Activated CD8-positive, alpha-beta T cell treated with anti-CD3 and anti-CD28 coated beads for 36 hours (primary cell): Measurements from ENCODE around the gene DNAH8. TPM values are rescaled to one million over a fixed set of nuclear protein-coding genes. Genes with fewer than 3 reads are reported as not detected.
A peak's percentile ranks its signal among the peaks of the same experiment; 100 is the strongest.

Experiments
- ATAC-seq: fragments of 200-7000 bp; cut with Tn5 transposase; one replicate; pipeline ENCODE4 v1.10.0; 2021; ENCODE audit warnings: mild to moderate bottlenecking, moderate library complexity
- CTCF ChIA-PET: fragments of 350-600 bp; sonication (Branson Sonifier 250); formaldehyde crosslinking; loops from one replicate; lab custom pipeline; 2021; ENCODE audit warnings: antibody characterized with exemption; lab: Charles Lee
- POLR2A ChIA-PET: fragments of 350-600 bp; sonication (Branson Sonifier 250); formaldehyde crosslinking; loops from one replicate; lab custom pipeline; 2021; ENCODE audit warnings: antibody characterized with exemption; lab: Charles Lee
- DNase-seq: peaks from one replicate; pipeline ENCODE4 v3.0.0-alpha.2; 2020
- H3K27ac Mint-ChIP-seq: one replicate; pipeline ENCODE4 v1.8.0; 2021; ENCODE audit warnings: mild to moderate bottlenecking, mixed read lengths
- H3K27me3 Mint-ChIP-seq: one replicate; pipeline ENCODE4 v1.8.0; 2021; ENCODE audit warnings: mixed read lengths
- H3K36me3 Mint-ChIP-seq: one replicate; pipeline ENCODE4 v1.8.0; 2021; ENCODE audit warnings: low read depth, mixed read lengths
- H3K4me1 Mint-ChIP-seq: one replicate; pipeline ENCODE4 v1.8.0; 2021; ENCODE audit warnings: low read depth, mixed read lengths
- H3K4me3 Mint-ChIP-seq: one replicate; pipeline ENCODE4 v1.8.0; 2021; ENCODE audit warnings: mild to moderate bottlenecking, moderate library complexity, mixed read lengths
- H3K9me3 Mint-ChIP-seq: one replicate; pipeline ENCODE4 v1.8.0; 2021; ENCODE audit warnings: mixed read lengths
- intact Hi-C: fragments of 100-400 bp; cut with micrococcal nuclease; formaldehyde crosslinking; loops from one replicate; pipeline ENCODE4 v1.10.0; 2022
- total RNA-seq, 2 experiments: library from RNA; stranded (reverse); gene quantifications; one replicate each; pipeline ENCODE4 v1.2.3, GENCODE V29; 2021
- TF ChIP-seq, protein P1 (sequence below): fragments of 200-600 bp; IDR thresholded peaks from one replicate; pipeline ENCODE4 v1.8.0; 2022; ENCODE audit warnings: antibody characterized with exemption, mild to moderate bottlenecking

Gene DNAH8
- total RNA-seq, 2 experiments from 2014 or later: not detected

DNA sequence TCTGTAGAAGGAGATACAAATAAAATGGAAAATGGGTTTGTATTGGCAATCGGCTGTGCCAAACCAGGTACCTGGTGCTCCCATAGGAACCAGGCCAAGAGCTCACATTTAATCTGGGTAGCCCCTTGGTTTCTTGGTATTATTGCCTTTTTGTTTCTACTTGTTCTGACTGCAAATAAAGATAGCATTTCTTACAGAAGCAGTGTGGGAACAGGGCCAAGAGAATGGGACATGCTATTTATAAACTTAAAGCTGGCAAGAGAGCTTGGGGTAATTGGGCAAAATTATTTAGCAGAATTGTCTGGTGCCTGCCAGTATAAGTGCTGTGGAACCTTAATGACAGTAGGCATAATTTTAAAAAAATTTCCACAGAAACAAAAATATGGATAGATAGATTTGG lies 219.9 kb downstream of the DNAH8 start:
- intact Hi-C loops: no loop called here

DNA sequence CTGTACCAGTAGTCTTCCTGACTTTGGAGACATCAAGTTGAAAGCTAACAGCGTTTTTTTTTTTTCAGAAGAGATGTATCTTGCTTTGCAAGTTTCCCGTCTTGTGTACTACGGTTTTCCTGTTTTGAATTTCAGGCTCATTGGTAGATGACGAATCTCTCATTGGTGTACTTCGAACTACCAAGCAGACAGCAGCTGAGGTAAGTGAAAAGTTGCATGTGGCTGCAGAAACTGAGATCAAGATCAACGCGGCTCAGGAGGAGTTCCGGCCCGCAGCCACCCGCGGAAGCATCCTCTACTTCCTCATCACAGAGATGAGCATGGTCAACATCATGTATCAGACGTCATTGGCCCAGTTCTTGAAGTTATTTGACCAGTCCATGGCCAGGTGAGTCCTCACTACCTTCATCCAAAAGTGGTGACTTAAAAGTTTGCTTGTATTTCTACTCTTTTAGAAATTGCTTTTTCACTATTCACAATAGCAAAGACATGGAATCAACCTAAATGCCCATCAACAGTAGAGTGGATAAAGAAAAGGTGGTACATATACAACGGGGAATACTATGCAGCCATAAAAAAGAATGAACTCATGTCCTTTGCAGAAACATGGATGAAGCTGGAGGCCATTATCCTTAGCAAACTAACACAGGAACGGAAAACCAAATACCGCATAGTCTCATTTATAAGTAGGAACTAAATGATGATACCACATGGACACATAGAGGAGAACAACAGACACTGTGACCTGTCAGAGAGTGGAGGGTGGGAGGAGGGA lies 222.9 kb downstream of the DNAH8 start:
- TF ChIP-seq, protein P1, sequence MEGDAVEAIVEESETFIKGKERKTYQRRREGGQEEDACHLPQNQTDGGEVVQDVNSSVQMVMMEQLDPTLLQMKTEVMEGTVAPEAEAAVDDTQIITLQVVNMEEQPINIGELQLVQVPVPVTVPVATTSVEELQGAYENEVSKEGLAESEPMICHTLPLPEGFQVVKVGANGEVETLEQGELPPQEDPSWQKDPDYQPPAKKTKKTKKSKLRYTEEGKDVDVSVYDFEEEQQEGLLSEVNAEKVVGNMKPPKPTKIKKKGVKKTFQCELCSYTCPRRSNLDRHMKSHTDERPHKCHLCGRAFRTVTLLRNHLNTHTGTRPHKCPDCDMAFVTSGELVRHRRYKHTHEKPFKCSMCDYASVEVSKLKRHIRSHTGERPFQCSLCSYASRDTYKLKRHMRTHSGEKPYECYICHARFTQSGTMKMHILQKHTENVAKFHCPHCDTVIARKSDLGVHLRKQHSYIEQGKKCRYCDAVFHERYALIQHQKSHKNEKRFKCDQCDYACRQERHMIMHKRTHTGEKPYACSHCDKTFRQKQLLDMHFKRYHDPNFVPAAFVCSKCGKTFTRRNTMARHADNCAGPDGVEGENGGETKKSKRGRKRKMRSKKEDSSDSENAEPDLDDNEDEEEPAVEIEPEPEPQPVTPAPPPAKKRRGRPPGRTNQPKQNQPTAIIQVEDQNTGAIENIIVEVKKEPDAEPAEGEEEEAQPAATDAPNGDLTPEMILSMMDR: no peak
- H3K9me3 Mint-ChIP-seq: no peaks in the 10 kb centered on the region
- H3K4me1 Mint-ChIP-seq: peaks cover 3% of the 10 kb centered on the region
- intact Hi-C loops: no loop called here
- DNase-seq (no peak), ATAC-seq (no peak)
- POLR2A ChIA-PET: no interaction called here
- H3K4me3 Mint-ChIP-seq: no peak overlapping the region
- H3K27me3 Mint-ChIP-seq: no peaks in the 10 kb centered on the region
- CTCF ChIA-PET: interaction anchor here (2.5 kb wide), 1 partner anchor 65 kb away, joined by 7 read pairs; no protein-coding TSS in a partner anchor
- H3K36me3 Mint-ChIP-seq: no peaks in the 10 kb centered on the region
- H3K27ac Mint-ChIP-seq: no peak overlapping the region

More for the DNA sequence above, 219.9 kb downstream of the DNAH8 start:
- no peak for DNase-seq
- H3K4me3 Mint-ChIP-seq: no peak overlapping the region
- H3K27ac Mint-ChIP-seq: no peak overlapping the region
- peaks cover 3% of the 10 kb centered on the region for H3K4me1 Mint-ChIP-seq
- peaks cover 5% of the 10 kb centered on the region for H3K27me3 Mint-ChIP-seq
- H3K36me3 Mint-ChIP-seq: no peaks in the 10 kb centered on the region
- ATAC-seq: no peak
- ChIA-PET POLR2A (no interaction called here), CTCF (interaction anchor here (0.6 kb wide), 1 partner anchor 154 kb away, joined by 3 read pairs; no protein-coding TSS in a partner anchor)
- TF ChIP-seq, protein P1: no peak
- no peaks in the 10 kb centered on the region for H3K9me3 Mint-ChIP-seq

DNA sequence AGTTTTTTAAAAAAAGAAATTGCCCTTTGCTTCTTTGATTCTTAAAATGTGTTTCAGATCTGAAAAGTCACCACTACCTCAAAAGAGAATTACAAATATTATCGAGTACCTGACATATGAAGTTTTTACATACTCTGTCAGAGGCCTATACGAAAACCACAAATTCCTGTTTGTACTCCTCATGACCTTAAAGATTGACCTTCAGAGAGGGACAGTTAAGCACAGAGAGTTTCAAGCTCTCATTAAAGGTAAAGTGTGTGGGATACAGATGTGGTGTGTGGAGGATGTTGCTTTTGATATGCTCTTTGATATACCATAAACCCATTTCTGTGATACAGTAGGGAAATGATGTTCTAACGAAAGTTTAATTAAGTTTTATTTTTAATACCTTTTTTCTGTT lies 223.6 kb downstream of the DNAH8 start:
- H3K4me3 Mint-ChIP-seq: no peak overlapping the region
- H3K4me1 Mint-ChIP-seq: peaks cover 3% of the 10 kb centered on the region
- no peaks in the 10 kb centered on the region for H3K27me3 Mint-ChIP-seq
- CTCF ChIA-PET: interaction anchor here (2.5 kb wide), 1 partner anchor 66 kb away, joined by 7 read pairs; no protein-coding TSS in a partner anchor
- POLR2A ChIA-PET: no interaction called here
- intact Hi-C loops: no loop called here
- no peaks in the 10 kb centered on the region for H3K9me3 Mint-ChIP-seq
- H3K27ac Mint-ChIP-seq: no peak overlapping the region
- peak; percentile 55 for ATAC-seq
- no peaks in the 10 kb centered on the region for H3K36me3 Mint-ChIP-seq
- DNase-seq: no peak
- TF ChIP-seq, protein P1: no peak

DNA sequence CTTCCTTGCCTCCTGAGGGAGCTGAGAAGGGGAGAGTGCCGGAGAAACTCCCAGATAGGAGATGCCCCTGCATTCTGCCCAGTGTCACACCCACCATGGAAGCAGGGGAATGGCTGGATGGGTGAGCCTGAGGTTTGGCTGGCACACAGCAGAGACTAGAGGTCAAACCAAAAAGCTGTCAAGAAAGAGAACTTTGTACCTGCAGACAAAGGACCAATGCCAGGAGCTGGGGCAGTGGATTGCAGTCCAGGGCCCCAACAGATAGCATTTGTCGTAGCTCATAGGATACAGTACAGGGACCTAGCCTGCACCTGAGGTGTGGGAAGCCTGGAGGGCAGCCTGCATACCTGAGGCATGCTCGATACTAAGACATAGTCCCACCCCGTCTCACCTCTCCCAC lies 227.3 kb downstream of the DNAH8 start:
- Mint-ChIP-seq H3K4me3 (no peak overlapping the region), H3K9me3 (no peaks in the 10 kb centered on the region), H3K4me1 (peaks cover 3% of the 10 kb centered on the region), H3K36me3 (no peaks in the 10 kb centered on the region), H3K27me3 (no peaks in the 10 kb centered on the region), H3K27ac (no peak overlapping the region)
- intact Hi-C loops: no loop called here
- CTCF ChIA-PET: interaction anchor here (2.1 to 2.4 kb wide), 2 partner anchors 70 kb away, joined by 6 to 10 read pairs; no protein-coding TSS in a partner anchor
- POLR2A ChIA-PET: no interaction called here
- no peak for ATAC-seq
- TF ChIP-seq, protein P1: no peak
- no peak for DNase-seq

DNA sequence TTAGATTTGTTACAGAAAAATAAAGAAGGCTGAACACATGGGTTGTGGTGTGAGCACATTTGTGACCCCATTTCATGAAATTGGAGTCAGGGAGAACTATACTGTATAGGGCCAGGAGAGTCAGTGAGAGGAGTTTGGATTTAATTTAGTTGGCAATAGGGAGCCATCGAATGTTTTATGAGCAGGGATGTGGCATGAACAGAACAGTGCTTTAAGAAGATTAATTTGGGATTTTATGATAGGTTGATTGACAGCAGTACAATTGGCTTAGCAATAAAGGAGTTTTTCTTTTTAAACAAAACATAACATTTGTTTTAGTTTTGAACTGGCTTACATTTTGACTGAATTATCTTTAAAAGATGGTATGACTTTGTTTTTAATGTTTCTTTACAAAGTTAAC lies 227.9 kb downstream of the DNAH8 start:
- Mint-ChIP-seq H3K4me3 (no peak overlapping the region), H3K27me3 (no peaks in the 10 kb centered on the region), H3K27ac (no peak overlapping the region), H3K36me3 (no peaks in the 10 kb centered on the region), H3K4me1 (peaks cover 3% of the 10 kb centered on the region), H3K9me3 (no peaks in the 10 kb centered on the region)
- intact Hi-C loops: no loop called here
- CTCF ChIA-PET: interaction anchor here (1.2 to 2.1 kb wide), 2 partner anchors 10 to 70 kb away, joined by 4 to 10 read pairs; no protein-coding TSS in a partner anchor
- TF ChIP-seq, protein P1: no peak
- DNase-seq: no peak
- ATAC-seq: no peak
- POLR2A ChIA-PET: no interaction called here
